ENCODE results near the gene SLC6A20.
"Not testable (repeated sequence)": the region's sequence is repeated elsewhere in the genome, so short reads cannot be mapped to it uniquely, and the experiment has no call there.

DNA sequence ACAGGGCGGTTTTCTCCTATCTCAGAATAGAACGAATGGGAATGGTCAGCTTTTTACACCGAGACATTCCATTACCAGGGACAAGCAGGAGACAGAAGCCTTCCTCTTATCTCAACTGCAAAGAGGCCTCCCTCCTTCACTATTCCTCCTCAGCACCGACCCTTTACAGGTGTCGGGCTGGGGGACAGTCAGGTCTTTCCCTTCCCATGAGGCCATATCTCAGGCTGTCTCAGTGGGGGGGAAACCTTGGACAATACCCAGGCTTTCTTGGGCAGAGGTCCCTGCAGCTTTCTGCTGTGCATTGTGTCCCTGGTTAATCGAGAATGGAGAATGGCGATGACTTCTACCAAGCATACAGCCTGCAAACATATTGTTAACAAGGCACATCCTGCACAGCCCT, 39.2 kb downstream of the SLC6A20 start:
- TF ChIP-seq, protein P1, sequence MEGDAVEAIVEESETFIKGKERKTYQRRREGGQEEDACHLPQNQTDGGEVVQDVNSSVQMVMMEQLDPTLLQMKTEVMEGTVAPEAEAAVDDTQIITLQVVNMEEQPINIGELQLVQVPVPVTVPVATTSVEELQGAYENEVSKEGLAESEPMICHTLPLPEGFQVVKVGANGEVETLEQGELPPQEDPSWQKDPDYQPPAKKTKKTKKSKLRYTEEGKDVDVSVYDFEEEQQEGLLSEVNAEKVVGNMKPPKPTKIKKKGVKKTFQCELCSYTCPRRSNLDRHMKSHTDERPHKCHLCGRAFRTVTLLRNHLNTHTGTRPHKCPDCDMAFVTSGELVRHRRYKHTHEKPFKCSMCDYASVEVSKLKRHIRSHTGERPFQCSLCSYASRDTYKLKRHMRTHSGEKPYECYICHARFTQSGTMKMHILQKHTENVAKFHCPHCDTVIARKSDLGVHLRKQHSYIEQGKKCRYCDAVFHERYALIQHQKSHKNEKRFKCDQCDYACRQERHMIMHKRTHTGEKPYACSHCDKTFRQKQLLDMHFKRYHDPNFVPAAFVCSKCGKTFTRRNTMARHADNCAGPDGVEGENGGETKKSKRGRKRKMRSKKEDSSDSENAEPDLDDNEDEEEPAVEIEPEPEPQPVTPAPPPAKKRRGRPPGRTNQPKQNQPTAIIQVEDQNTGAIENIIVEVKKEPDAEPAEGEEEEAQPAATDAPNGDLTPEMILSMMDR (IDR thresholded peaks at IDR 0.05; ENCODE audit: low read depth, low read length, missing input control) = not testable (repeated sequence)
- not testable (repeated sequence) for TF ChIP-seq SP1 (IDR thresholded peaks at IDR 0.05); JUND (IDR thresholded peaks at IDR 0.05); YY1 (IDR thresholded peaks at IDR 0.05); EGR1 (IDR thresholded peaks at IDR 0.05; ENCODE audit: low read depth in 2 of 2)
- TF ChIP-seq, protein P2, sequence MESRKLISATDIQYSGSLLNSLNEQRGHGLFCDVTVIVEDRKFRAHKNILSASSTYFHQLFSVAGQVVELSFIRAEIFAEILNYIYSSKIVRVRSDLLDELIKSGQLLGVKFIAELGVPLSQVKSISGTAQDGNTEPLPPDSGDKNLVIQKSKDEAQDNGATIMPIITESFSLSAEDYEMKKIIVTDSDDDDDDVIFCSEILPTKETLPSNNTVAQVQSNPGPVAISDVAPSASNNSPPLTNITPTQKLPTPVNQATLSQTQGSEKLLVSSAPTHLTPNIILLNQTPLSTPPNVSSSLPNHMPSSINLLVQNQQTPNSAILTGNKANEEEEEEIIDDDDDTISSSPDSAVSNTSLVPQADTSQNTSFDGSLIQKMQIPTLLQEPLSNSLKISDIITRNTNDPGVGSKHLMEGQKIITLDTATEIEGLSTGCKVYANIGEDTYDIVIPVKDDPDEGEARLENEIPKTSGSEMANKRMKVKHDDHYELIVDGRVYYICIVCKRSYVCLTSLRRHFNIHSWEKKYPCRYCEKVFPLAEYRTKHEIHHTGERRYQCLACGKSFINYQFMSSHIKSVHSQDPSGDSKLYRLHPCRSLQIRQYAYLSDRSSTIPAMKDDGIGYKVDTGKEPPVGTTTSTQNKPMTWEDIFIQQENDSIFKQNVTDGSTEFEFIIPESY (IDR thresholded peaks at IDR 0.05) = not testable (repeated sequence)
- TF ChIP-seq, protein P3, sequence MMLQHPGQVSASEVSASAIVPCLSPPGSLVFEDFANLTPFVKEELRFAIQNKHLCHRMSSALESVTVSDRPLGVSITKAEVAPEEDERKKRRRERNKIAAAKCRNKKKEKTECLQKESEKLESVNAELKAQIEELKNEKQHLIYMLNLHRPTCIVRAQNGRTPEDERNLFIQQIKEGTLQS (IDR thresholded peaks at IDR 0.05) = not testable (repeated sequence)
- TF ChIP-seq, protein P4, sequence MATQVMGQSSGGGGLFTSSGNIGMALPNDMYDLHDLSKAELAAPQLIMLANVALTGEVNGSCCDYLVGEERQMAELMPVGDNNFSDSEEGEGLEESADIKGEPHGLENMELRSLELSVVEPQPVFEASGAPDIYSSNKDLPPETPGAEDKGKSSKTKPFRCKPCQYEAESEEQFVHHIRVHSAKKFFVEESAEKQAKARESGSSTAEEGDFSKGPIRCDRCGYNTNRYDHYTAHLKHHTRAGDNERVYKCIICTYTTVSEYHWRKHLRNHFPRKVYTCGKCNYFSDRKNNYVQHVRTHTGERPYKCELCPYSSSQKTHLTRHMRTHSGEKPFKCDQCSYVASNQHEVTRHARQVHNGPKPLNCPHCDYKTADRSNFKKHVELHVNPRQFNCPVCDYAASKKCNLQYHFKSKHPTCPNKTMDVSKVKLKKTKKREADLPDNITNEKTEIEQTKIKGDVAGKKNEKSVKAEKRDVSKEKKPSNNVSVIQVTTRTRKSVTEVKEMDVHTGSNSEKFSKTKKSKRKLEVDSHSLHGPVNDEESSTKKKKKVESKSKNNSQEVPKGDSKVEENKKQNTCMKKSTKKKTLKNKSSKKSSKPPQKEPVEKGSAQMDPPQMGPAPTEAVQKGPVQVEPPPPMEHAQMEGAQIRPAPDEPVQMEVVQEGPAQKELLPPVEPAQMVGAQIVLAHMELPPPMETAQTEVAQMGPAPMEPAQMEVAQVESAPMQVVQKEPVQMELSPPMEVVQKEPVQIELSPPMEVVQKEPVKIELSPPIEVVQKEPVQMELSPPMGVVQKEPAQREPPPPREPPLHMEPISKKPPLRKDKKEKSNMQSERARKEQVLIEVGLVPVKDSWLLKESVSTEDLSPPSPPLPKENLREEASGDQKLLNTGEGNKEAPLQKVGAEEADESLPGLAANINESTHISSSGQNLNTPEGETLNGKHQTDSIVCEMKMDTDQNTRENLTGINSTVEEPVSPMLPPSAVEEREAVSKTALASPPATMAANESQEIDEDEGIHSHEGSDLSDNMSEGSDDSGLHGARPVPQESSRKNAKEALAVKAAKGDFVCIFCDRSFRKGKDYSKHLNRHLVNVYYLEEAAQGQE (IDR thresholded peaks at IDR 0.05) = not testable (repeated sequence)
